Activated T-cell treated with anti-CD3 and anti-CD28 coated beads, Interleukin-2, amount 50 U/mL, for 24 hours (primary cell): Measurements from ENCODE around the gene COL6A5.

Source experiments
- DNase-seq: peaks from one replicate; pipeline ENCODE4 v3.0.0-alpha.2; 2020
- H3K27ac Mint-ChIP-seq: 2 replicates; pipeline ENCODE4 v1.8.0; 2020; ENCODE audit warnings: mild to moderate bottlenecking, mixed read lengths
- H3K27me3 Mint-ChIP-seq: 2 replicates; pipeline ENCODE4 v1.8.0; 2020; ENCODE audit warnings: mixed read lengths
- H3K36me3 Mint-ChIP-seq: 2 replicates; pipeline ENCODE4 v1.8.0; 2020; ENCODE audit warnings: low read depth, mixed read lengths
- H3K4me1 Mint-ChIP-seq: 2 replicates; pipeline ENCODE4 v1.8.0; 2020; ENCODE audit warnings: low read depth, mixed read lengths
- H3K4me3 Mint-ChIP-seq: 2 replicates; pipeline ENCODE4 v1.8.0; 2020; ENCODE audit warnings: mild to moderate bottlenecking, moderate library complexity, mixed read lengths
- H3K9me3 Mint-ChIP-seq: 2 replicates; pipeline ENCODE4 v1.8.0; 2020; ENCODE audit warnings: mixed read lengths

COL6A5 gene

GRCh38 chr3:130490241-130490640 lies 144.8 kb downstream of the COL6A5 start:
- no peaks in the 10 kb centered on the region for H3K4me1 Mint-ChIP-seq
- no peak for DNase-seq
- no peak overlapping the region for H3K4me3 Mint-ChIP-seq
- H3K27ac Mint-ChIP-seq = no peak overlapping the region
- H3K36me3 Mint-ChIP-seq = no peaks in the 10 kb centered on the region
- H3K9me3 Mint-ChIP-seq = no peaks in the 10 kb centered on the region
- peaks cover 5% of the 10 kb centered on the region for H3K27me3 Mint-ChIP-seq

- H3K36me3 Mint-ChIP-seq = no peaks in the 10 kb centered on the region
- H3K27me3 Mint-ChIP-seq = peaks cover 5% of the 10 kb centered on the region
- no peaks in the 10 kb centered on the region for H3K4me1 Mint-ChIP-seq
- no peak for DNase-seq
- no peak overlapping the region for H3K4me3 Mint-ChIP-seq
- H3K9me3 Mint-ChIP-seq = no peaks in the 10 kb centered on the region
- H3K27ac Mint-ChIP-seq = no peak overlapping the region
Measured at GRCh38 chr3:130491431-130491830, 146.0 kb downstream of the COL6A5 start.

- H3K36me3 Mint-ChIP-seq = no peaks in the 10 kb centered on the region
- no peak for DNase-seq
- peaks cover 28% of the 10 kb centered on the region for H3K27me3 Mint-ChIP-seq
Measured at GRCh38 chr3:130504701-130505100, 159.2 kb downstream of the COL6A5 start.

GRCh38 chr3:130506031-130506430 lies 160.6 kb downstream of the COL6A5 start:
- Mint-ChIP-seq H3K9me3 (no peaks in the 10 kb centered on the region), H3K27ac (no peak overlapping the region), H3K27me3 (peaks cover 31% of the 10 kb centered on the region), H3K4me3 (no peak overlapping the region), H3K36me3 (no peaks in the 10 kb centered on the region), H3K4me1 (no peaks in the 10 kb centered on the region)
- no peak for DNase-seq

More at GRCh38 chr3:130504701-130505100, 159.2 kb downstream of the COL6A5 start:
- H3K4me3 Mint-ChIP-seq = no peak overlapping the region
- H3K9me3 Mint-ChIP-seq = no peaks in the 10 kb centered on the region
- H3K27ac Mint-ChIP-seq = no peak overlapping the region
- H3K4me1 Mint-ChIP-seq = no peaks in the 10 kb centered on the region

- H3K4me1 Mint-ChIP-seq = no peaks in the 10 kb centered on the region
- peaks cover 39% of the 10 kb centered on the region for H3K27me3 Mint-ChIP-seq
- no peak overlapping the region for H3K4me3 Mint-ChIP-seq
Measured at GRCh38 chr3:130507746-130508145, 162.3 kb downstream of the COL6A5 start.

GRCh38 chr3:130509008-130509407 lies 163.5 kb downstream of the COL6A5 start:
- no peaks in the 10 kb centered on the region for H3K9me3 Mint-ChIP-seq

More at GRCh38 chr3:130507746-130508145, 162.3 kb downstream of the COL6A5 start:
- Mint-ChIP-seq H3K36me3 (no peaks in the 10 kb centered on the region), H3K27ac (no peak overlapping the region), H3K9me3 (no peaks in the 10 kb centered on the region)
- no peak for DNase-seq

GRCh38 chr3:130514681-130515080 lies 169.2 kb downstream of the COL6A5 start:
- no peak overlapping the region for H3K4me3 Mint-ChIP-seq
- peaks cover 4% of the 10 kb centered on the region for H3K4me1 Mint-ChIP-seq
- no peaks in the 10 kb centered on the region for H3K36me3 Mint-ChIP-seq
- H3K9me3 Mint-ChIP-seq = no peaks in the 10 kb centered on the region
- no peak for DNase-seq
- peaks cover 61% of the 10 kb centered on the region for H3K27me3 Mint-ChIP-seq
- no peak overlapping the region for H3K27ac Mint-ChIP-seq

More at GRCh38 chr3:130509008-130509407, 163.5 kb downstream of the COL6A5 start:
- H3K4me1 Mint-ChIP-seq = no peaks in the 10 kb centered on the region
- H3K27me3 Mint-ChIP-seq = peaks cover 40% of the 10 kb centered on the region
- no peak overlapping the region for H3K4me3 Mint-ChIP-seq
- H3K36me3 Mint-ChIP-seq = no peaks in the 10 kb centered on the region
- no peak overlapping the region for H3K27ac Mint-ChIP-seq
- DNase-seq = no peak

GRCh38 chr3:130515755-130516154 lies 170.3 kb downstream of the COL6A5 start:
- peaks cover 65% of the 10 kb centered on the region for H3K27me3 Mint-ChIP-seq
- no peak for DNase-seq
- H3K4me1 Mint-ChIP-seq = peaks cover 4% of the 10 kb centered on the region

GRCh38 chr3:130516645-130517512 lies 171.4 kb downstream of the COL6A5 start, which contains the start of gene COL6A6:
Gene COL6A6 (plus strand): TSS chr3:130517177. CDS start chr3:130560365, 43,188 bp downstream.
- H3K36me3 Mint-ChIP-seq = no peaks in the 10 kb centered on the region
- H3K27me3 Mint-ChIP-seq = peaks cover 56% of the 10 kb centered on the region
- peaks cover 4% of the 10 kb centered on the region for H3K4me1 Mint-ChIP-seq
- H3K9me3 Mint-ChIP-seq = no peaks in the 10 kb centered on the region
- no peak within 1 kb of the TSS for H3K27ac Mint-ChIP-seq
- H3K4me3 Mint-ChIP-seq = no peak within 1 kb of the TSS
- DNase-seq = no peak

More at GRCh38 chr3:130515755-130516154, 170.3 kb downstream of the COL6A5 start:
- Mint-ChIP-seq H3K27ac (no peak overlapping the region), H3K36me3 (no peaks in the 10 kb centered on the region), H3K4me3 (no peak overlapping the region), H3K9me3 (no peaks in the 10 kb centered on the region)

GRCh38 chr3:130517602-130518001 lies 172.1 kb downstream of the COL6A5 start:
- no peaks in the 10 kb centered on the region for H3K9me3 Mint-ChIP-seq
- H3K36me3 Mint-ChIP-seq = no peaks in the 10 kb centered on the region
- no peak for DNase-seq
- peaks cover 4% of the 10 kb centered on the region for H3K4me1 Mint-ChIP-seq
- peaks cover 53% of the 10 kb centered on the region for H3K27me3 Mint-ChIP-seq
- no peak overlapping the region for H3K27ac Mint-ChIP-seq
- H3K4me3 Mint-ChIP-seq = no peak overlapping the region

- Mint-ChIP-seq H3K27me3 (peaks cover 58% of the 10 kb centered on the region), H3K36me3 (no peaks in the 10 kb centered on the region), H3K27ac (no peak overlapping the region), H3K4me3 (no peak overlapping the region), H3K9me3 (no peaks in the 10 kb centered on the region), H3K4me1 (peaks cover 4% of the 10 kb centered on the region)
- no peak for DNase-seq
Measured at GRCh38 chr3:130519754-130520153, 174.3 kb downstream of the COL6A5 start.

- Mint-ChIP-seq H3K4me3 (no peak overlapping the region), H3K27me3 (peaks cover 38% of the 10 kb centered on the region), H3K36me3 (no peaks in the 10 kb centered on the region), H3K27ac (no peak overlapping the region), H3K9me3 (no peaks in the 10 kb centered on the region), H3K4me1 (peaks cover 2% of the 10 kb centered on the region)
- no peak for DNase-seq
Measured at GRCh38 chr3:130522399-130522798, 176.9 kb downstream of the COL6A5 start.

GRCh38 chr3:130527426-130527825 lies 182.0 kb downstream of the COL6A5 start:
- no peaks in the 10 kb centered on the region for H3K36me3 Mint-ChIP-seq
- H3K9me3 Mint-ChIP-seq = no peaks in the 10 kb centered on the region
- peaks cover 12% of the 10 kb centered on the region for H3K4me1 Mint-ChIP-seq
- H3K27ac Mint-ChIP-seq = no peak overlapping the region
- DNase-seq = no peak
- peaks cover 18% of the 10 kb centered on the region for H3K27me3 Mint-ChIP-seq
- H3K4me3 Mint-ChIP-seq = no peak overlapping the region

- H3K27ac Mint-ChIP-seq = no peak overlapping the region
- no peaks in the 10 kb centered on the region for H3K9me3 Mint-ChIP-seq
- H3K4me1 Mint-ChIP-seq = peaks cover 12% of the 10 kb centered on the region
- peaks cover 11% of the 10 kb centered on the region for H3K27me3 Mint-ChIP-seq
- no peak for DNase-seq
- no peaks in the 10 kb centered on the region for H3K36me3 Mint-ChIP-seq
- no peak overlapping the region for H3K4me3 Mint-ChIP-seq
Measured at GRCh38 chr3:130528120-130528519, 182.6 kb downstream of the COL6A5 start.

- no peak overlapping the region for H3K4me3 Mint-ChIP-seq
- no peaks in the 10 kb centered on the region for H3K36me3 Mint-ChIP-seq
- peaks cover 3% of the 10 kb centered on the region for H3K27me3 Mint-ChIP-seq
- H3K4me1 Mint-ChIP-seq = peaks cover 12% of the 10 kb centered on the region
- H3K27ac Mint-ChIP-seq = no peak overlapping the region
- H3K9me3 Mint-ChIP-seq = no peaks in the 10 kb centered on the region
- no peak for DNase-seq
Measured at GRCh38 chr3:130529486-130530215, 184.2 kb downstream of the COL6A5 start.
